Measurements from ENCODE around the gene COCH.

- no peak for TF ChIP-seq HCFC1 (IDR thresholded peaks at IDR 0.05; ENCODE audit: low read length)
- TF ChIP-seq POLR2AphosphoS2 (IDR thresholded peaks at IDR 0.05; ENCODE audit: low read depth, low read length): no peak
- TF ChIP-seq ESRRA (IDR thresholded peaks at IDR 0.05; ENCODE audit: low read length): no peak
- TF ChIP-seq, protein P1, sequence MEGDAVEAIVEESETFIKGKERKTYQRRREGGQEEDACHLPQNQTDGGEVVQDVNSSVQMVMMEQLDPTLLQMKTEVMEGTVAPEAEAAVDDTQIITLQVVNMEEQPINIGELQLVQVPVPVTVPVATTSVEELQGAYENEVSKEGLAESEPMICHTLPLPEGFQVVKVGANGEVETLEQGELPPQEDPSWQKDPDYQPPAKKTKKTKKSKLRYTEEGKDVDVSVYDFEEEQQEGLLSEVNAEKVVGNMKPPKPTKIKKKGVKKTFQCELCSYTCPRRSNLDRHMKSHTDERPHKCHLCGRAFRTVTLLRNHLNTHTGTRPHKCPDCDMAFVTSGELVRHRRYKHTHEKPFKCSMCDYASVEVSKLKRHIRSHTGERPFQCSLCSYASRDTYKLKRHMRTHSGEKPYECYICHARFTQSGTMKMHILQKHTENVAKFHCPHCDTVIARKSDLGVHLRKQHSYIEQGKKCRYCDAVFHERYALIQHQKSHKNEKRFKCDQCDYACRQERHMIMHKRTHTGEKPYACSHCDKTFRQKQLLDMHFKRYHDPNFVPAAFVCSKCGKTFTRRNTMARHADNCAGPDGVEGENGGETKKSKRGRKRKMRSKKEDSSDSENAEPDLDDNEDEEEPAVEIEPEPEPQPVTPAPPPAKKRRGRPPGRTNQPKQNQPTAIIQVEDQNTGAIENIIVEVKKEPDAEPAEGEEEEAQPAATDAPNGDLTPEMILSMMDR (IDR thresholded peaks at IDR 0.05 in 2 of 3, conservative IDR thresholded peaks at IDR 0.05 in 1 of 3; ENCODE audit: control insufficient read depth in 2 of 3, extremely low read depth in 1 of 3, insufficient read depth in 1 of 3, low read depth in 3 of 3, low read length in 3 of 3): no peak
- TF ChIP-seq CREM (IDR thresholded peaks at IDR 0.05; ENCODE audit: low read depth): no peak
- no peak for TF ChIP-seq RAD21 (IDR thresholded peaks at IDR 0.05; ENCODE audit: insufficient read depth, low read depth, low read length)
- no peak for TF ChIP-seq POLR2A (IDR thresholded peaks at IDR 0.05; ENCODE audit: low read depth, low read length)
- no peak for TF ChIP-seq RELA (IDR thresholded peaks at IDR 0.05; ENCODE audit: borderline replicate concordance, partially characterized antibody)
- TF ChIP-seq RBBP5 (conservative IDR thresholded peaks at IDR 0.05): no peak
Measured at GRCh38 chr14:30882431-30882830, 8.1 kb downstream of the COCH start.

All from GM12878 (cell line).